ENCODE data around the gene KRT12.

KRT12 gene

GRCh38 chr17:40902498-40902897, 35.5 kb upstream of the KRT12 start:
- Histone ChIP-seq H3K4me2 (ENCODE audit: low read length) (peak overlapping the region; percentile 71), H3K9ac (ENCODE audit: low read length) (peak overlapping the region; percentile 28; the same call in 1 of the 2 replicates), H3K27ac (ENCODE audit: low read length) (peak overlapping the region; percentile 71), H3K27me3 (ENCODE audit: low read depth, low read length) (peaks cover 7% of the 10 kb centered on the region), H3K4me3 (ENCODE audit: low read length) (peak overlapping the region; percentile 38; the same call in 1 of the 2 replicates), H4K20me1 (ENCODE audit: insufficient read depth, low read length) (no peaks in the 10 kb centered on the region), H3K79me2 (ENCODE audit: low read length) (no peaks in the 10 kb centered on the region), H3K9me3 (ENCODE audit: insufficient read depth, low read length) (no peaks in the 10 kb centered on the region), H2AFZ (ENCODE audit: low read depth, low read length) (peak overlapping the region; percentile 27; the same call in 1 of the 2 replicates), H3K4me1 (ENCODE audit: low read length) (peaks cover 22% of the 10 kb centered on the region), H3K36me3 (replicated peaks; ENCODE audit: low read depth, low read length) (peaks cover 8% of the 10 kb centered on the region)
- TF ChIP-seq EZH2phosphoT487 (IDR thresholded peaks at IDR 0.05; ENCODE audit: low read depth) (no peak), CTCF (IDR thresholded peaks at IDR 0.05; ENCODE audit: low read depth, low read length) (no peak)

- Histone ChIP-seq H3K79me2 (ENCODE audit: low read length) (no peaks in the 10 kb centered on the region), H3K9me3 (ENCODE audit: insufficient read depth, low read length) (no peaks in the 10 kb centered on the region), H2AFZ (ENCODE audit: low read depth, low read length) (no peak overlapping the region), H3K4me3 (ENCODE audit: low read length) (peak overlapping the region; percentile 38; the same call in 1 of the 2 replicates), H3K9ac (ENCODE audit: low read length) (no peak overlapping the region), H3K4me1 (ENCODE audit: low read length) (peaks cover 22% of the 10 kb centered on the region), H3K36me3 (replicated peaks; ENCODE audit: low read depth, low read length) (peaks cover 8% of the 10 kb centered on the region), H3K4me2 (ENCODE audit: low read length) (peak overlapping the region; percentile 71), H4K20me1 (ENCODE audit: insufficient read depth, low read length) (no peaks in the 10 kb centered on the region), H3K27ac (ENCODE audit: low read length) (peak overlapping the region; percentile 71), H3K27me3 (ENCODE audit: low read depth, low read length) (peaks cover 7% of the 10 kb centered on the region)
- TF ChIP-seq EZH2phosphoT487 (IDR thresholded peaks at IDR 0.05; ENCODE audit: low read depth), result no peak
- no peak for TF ChIP-seq CTCF (IDR thresholded peaks at IDR 0.05; ENCODE audit: low read depth, low read length)
Measured at GRCh38 chr17:40901981-40902474, 35.0 kb upstream of the KRT12 start.

GRCh38 chr17:40900809-40901356, 33.9 kb upstream of the KRT12 start:
- TF ChIP-seq CTCF (IDR thresholded peaks at IDR 0.05; ENCODE audit: low read depth, low read length), result no peak

GRCh38 chr17:40896916-40897455, 30.0 kb upstream of the KRT12 start:
- H3K4me1 ChIP-seq (ENCODE audit: low read length), result peaks cover 16% of the 10 kb centered on the region
- H3K27ac ChIP-seq (ENCODE audit: low read length), result no peak overlapping the region
- no peak overlapping the region for H3K4me2 ChIP-seq (ENCODE audit: low read length)
- no peak overlapping the region for H2AFZ ChIP-seq (ENCODE audit: low read depth, low read length)
- no peak overlapping the region for H3K9ac ChIP-seq (ENCODE audit: low read length)
- no peaks in the 10 kb centered on the region for H4K20me1 ChIP-seq (ENCODE audit: insufficient read depth, low read length)
- no peak overlapping the region for H3K4me3 ChIP-seq (ENCODE audit: low read length)
- no peaks in the 10 kb centered on the region for H3K9me3 ChIP-seq (ENCODE audit: insufficient read depth, low read length)
- H3K27me3 ChIP-seq (ENCODE audit: low read depth, low read length), result no peaks in the 10 kb centered on the region
- H3K79me2 ChIP-seq (ENCODE audit: low read length), result no peaks in the 10 kb centered on the region
- no peak for TF ChIP-seq EZH2phosphoT487 (IDR thresholded peaks at IDR 0.05; ENCODE audit: low read depth)
- TF ChIP-seq CTCF (IDR thresholded peaks at IDR 0.05; ENCODE audit: low read depth, low read length), result no peak
- no peaks in the 10 kb centered on the region for H3K36me3 ChIP-seq (replicated peaks; ENCODE audit: low read depth, low read length)

More at GRCh38 chr17:40900809-40901356, 33.9 kb upstream of the KRT12 start:
- no peaks in the 10 kb centered on the region for H3K9me3 ChIP-seq (ENCODE audit: insufficient read depth, low read length)
- no peaks in the 10 kb centered on the region for H3K79me2 ChIP-seq (ENCODE audit: low read length)
- no peak overlapping the region for H3K9ac ChIP-seq (ENCODE audit: low read length)
- H3K27me3 ChIP-seq (ENCODE audit: low read depth, low read length), result no peaks in the 10 kb centered on the region
- no peak overlapping the region for H3K4me2 ChIP-seq (ENCODE audit: low read length)
- no peak overlapping the region for H3K4me3 ChIP-seq (ENCODE audit: low read length)
- H3K36me3 ChIP-seq (replicated peaks; ENCODE audit: low read depth, low read length), result peaks cover 8% of the 10 kb centered on the region
- H3K27ac ChIP-seq (ENCODE audit: low read length), result no peak overlapping the region
- no peaks in the 10 kb centered on the region for H4K20me1 ChIP-seq (ENCODE audit: insufficient read depth, low read length)
- H3K4me1 ChIP-seq (ENCODE audit: low read length), result peaks cover 22% of the 10 kb centered on the region
- no peak overlapping the region for H2AFZ ChIP-seq (ENCODE audit: low read depth, low read length)

All from OCI-LY3 (cell line).